HepG2 (cell line): ENCODE results near the gene BUD23. TPM values are rescaled to one million over a fixed set of nuclear protein-coding genes. Genes with fewer than 3 reads are reported as not detected.

Experiments
- ATAC-seq: fragments of 200-7000 bp; cut with Tn5 transposase; 3 replicates; pipeline ENCODE4 v1.9.1; 2020; ENCODE audit warnings: mild to moderate bottlenecking, moderate library complexity
- BruUV-seq: library from RNA; stranded (reverse); fragments of 400-500 nt; replicated peaks from 2 replicates; lab custom pipeline; 2021; lab: Mats Ljungman, UMichigan
- CTCF ChIA-PET: fragments of 300-600 bp; formaldehyde crosslinking; extraction: SDS; loops from one replicate; lab custom pipeline; 2021; ENCODE audit warnings: low total read pairs, inconsistent platforms, low intra/inter-chr PET ratio; lab: Yijun Ruan, JAX
- POLR2A ChIA-PET: fragments of 350-600 bp; sonication (Branson Sonifier 250); formaldehyde crosslinking; loops from one replicate; lab custom pipeline; 2020; ENCODE audit warnings: antibody characterized with exemption, inconsistent platforms; lab: Yijun Ruan, JAX
- DNase-seq: peaks from one replicate; pipeline ENCODE4 v3.0.0-alpha.2; 2015; ENCODE audit warnings: low spot score
- FAIRE-seq: peaks from 3 replicates; lab custom pipeline; 2011; peaks lifted over from hg19 to GRCh38; lab: Jason Lieb, UNC
- H2AFZ ChIP-seq: one replicate; pipeline ENCODE4 v1.6.1; 2011; ENCODE audit warnings: low read length, inconsistent platforms
- H3K27ac ChIP-seq: fragments of 300-600 bp; 3 replicates; pipeline ENCODE4 v1.8.0; 2011; ENCODE audit warnings: mixed run types, mild to moderate bottlenecking, mixed read lengths, low read length, inconsistent platforms; ENCODE audit not compliant: insufficient read depth; ENCODE audit errors: extremely low read length
- H3K27me3 ChIP-seq, 2 experiments: fragments of 200-600 bp in 1 of 2; 2 replicates in 1 of 2; 3 replicates in 1 of 2; pipeline versions ENCODE4 v1.6.0 to v1.8.0; 2011; ENCODE audit warnings: low read length in 2 of 2, mild to moderate bottlenecking in 2 of 2, moderate library complexity in 2 of 2, inconsistent platforms in 1 of 2; ENCODE audit not compliant: insufficient read depth in 2 of 2, control insufficient read depth in 1 of 2
- H3K36me3 ChIP-seq, 2 experiments: fragments of 200-600 bp in 1 of 2; replicated peaks in 1 of 2; 2 replicates in 1 of 2; 3 replicates in 1 of 2; pipeline versions ENCODE4 v1.5.1 to v1.8.0; 2011; ENCODE audit warnings: low read length in 2 of 2, inconsistent platforms in 1 of 2; ENCODE audit not compliant: insufficient read depth in 2 of 2, control insufficient read depth in 1 of 2
- H3K4me1 ChIP-seq: 2 replicates; pipeline ENCODE4 v1.5.1; 2012; ENCODE audit warnings: low read length, inconsistent platforms; ENCODE audit not compliant: insufficient read depth
- H3K4me2 ChIP-seq: 2 replicates; pipeline ENCODE4 v1.6.0; 2011; ENCODE audit warnings: low read depth, low read length, inconsistent platforms
- H3K4me3 ChIP-seq, 3 experiments: fragments of 200-600 bp in 1 of 3; sonication (generic), shearing (Covaris generic) in 1 of 3; replicated peaks in 1 of 3; 2 replicates each; pipeline ENCODE4 v1.5.1; 2011 to 2016; ENCODE audit warnings: low read length in 3 of 3, inconsistent platforms in 2 of 3, low read depth in 2 of 3, mild to moderate bottlenecking in 2 of 3, control low read depth in 1 of 3, mixed read lengths in 1 of 3; ENCODE audit not compliant: insufficient read depth in 1 of 3
- H3K79me2 ChIP-seq: one replicate; pipeline ENCODE4 v1.6.1; 2011; ENCODE audit warnings: low read length, inconsistent platforms; ENCODE audit not compliant: insufficient read depth
- H3K9ac ChIP-seq: 2 replicates; pipeline ENCODE4 v1.6.0; 2011; ENCODE audit warnings: mild to moderate bottlenecking, low read depth, low read length, inconsistent platforms; ENCODE audit not compliant: insufficient read depth
- H3K9me3 ChIP-seq: 2 replicates; pipeline ENCODE4 v1.5.1; 2012; ENCODE audit warnings: mild to moderate bottlenecking, low read length
- H4K20me1 ChIP-seq: 2 replicates; pipeline ENCODE4 v1.6.0; 2011; ENCODE audit warnings: inconsistent platforms, mild to moderate bottlenecking, low read length, moderate library complexity; ENCODE audit not compliant: insufficient read depth
- HMGA1 ChIP-seq: sonication (generic); formaldehyde crosslinking; conservative IDR thresholded peaks from 2 replicates; pipeline ENCODE4 v1.4.0; 2020; ENCODE audit warnings: missing genetic modification reagents
- KDM5A ChIP-seq: fragments of 200-600 bp; sonication (generic); IDR thresholded peaks from 2 replicates; pipeline ENCODE4 v1.7.0; 2018; ENCODE audit warnings: antibody characterized with exemption, mild to moderate bottlenecking, low read length, borderline replicate concordance
- NFATC3 ChIP-seq: sonication (generic); formaldehyde crosslinking; IDR thresholded peaks from 2 replicates; pipeline ENCODE4 v1.5.1; 2020; ENCODE audit warnings: mild to moderate bottlenecking, missing genetic modification reagents
- NFE2L1 ChIP-seq: sonication (generic); formaldehyde crosslinking; IDR thresholded peaks from 2 replicates; pipeline ENCODE4 v1.4.0; 2020; ENCODE audit warnings: missing genetic modification reagents, mild to moderate bottlenecking, borderline replicate concordance
- NR2F2 ChIP-seq: IDR thresholded peaks from 2 replicates; pipeline ENCODE4 v1.6.1; 2012; ENCODE audit warnings: low read depth, inconsistent platforms, borderline replicate concordance
- SAP130 ChIP-seq: IDR thresholded peaks from 2 replicates; pipeline ENCODE4 v1.6.1; 2016; ENCODE audit warnings: low read depth
- SOX5 ChIP-seq: IDR thresholded peaks from 2 replicates; pipeline ENCODE4 v1.6.1; 2016; ENCODE audit warnings: borderline replicate concordance
- ZBTB7A ChIP-seq: sonication (generic); formaldehyde crosslinking; IDR thresholded peaks from 2 replicates; pipeline ENCODE4 v1.8.0; 2022; ENCODE audit warnings: mild to moderate bottlenecking, missing genetic modification reagents
- ZNF563 ChIP-seq: sonication (generic); formaldehyde crosslinking; IDR thresholded peaks from 2 replicates; pipeline ENCODE4 v1.8.0; 2022; ENCODE audit warnings: mild to moderate bottlenecking, moderate library complexity, missing genetic modification reagents
- WGBS: methylation state at CpG from one replicate; pipeline ENCODE4 v1.1.6; 2017; ENCODE audit warnings: low lambda C conversion rate; 5-methylcytosine and 5-hydroxymethylcytosine counted together
- in situ Hi-C: cut with HindIII; loops from 2 replicates; pipeline ENCODE4 v1.10.0; 2017; ENCODE audit warnings: low pct_unique_long_range_greater_than_20kb; ENCODE audit not compliant: extremely low pct_ligation_motif_present
- intact Hi-C: fragments of 100-400 bp; cut with micrococcal nuclease; formaldehyde crosslinking; loops from one replicate; pipeline ENCODE4 v1.10.0; 2022; ENCODE audit not compliant: unreplicated experiment
- polyA plus RNA-seq, 8 experiments: library from polyadenylated mRNA; depleted of rRNA in 3 of 8; stranded (reverse) in 7 of 8; unstranded in 1 of 8; fragments of >200 nt; fragmentation: Illumina TruSeq in 4 of 8; extraction: Trizol in 4 of 8; gene quantifications; 2 replicates each; pipeline versions ENCODE4 v1.2.1 to v1.2.3, GENCODE V29; 2011 to 2016; ENCODE audit warnings: low read depth in 4 of 8, missing spikeins in 1 of 8, mixed read lengths in 1 of 8; ENCODE audit not compliant: insufficient read depth in 1 of 8
- total RNA-seq, 5 experiments: library from RNA; depleted of rRNA; stranded (reverse); fragments of >200 nt; fragmentation: Illumina TruSeq; extraction: Trizol; gene quantifications; 2 replicates each; pipeline ENCODE4 v1.2.3, GENCODE V29; 2016; ENCODE audit warnings: low read depth in 1 of 5
- TF ChIP-seq, protein P1 (sequence below): sonication (generic); formaldehyde crosslinking; IDR thresholded peaks from 2 replicates; pipeline ENCODE4 v1.4.0; 2020; ENCODE audit warnings: missing genetic modification reagents
- TF ChIP-seq, protein P2 (sequence below): sonication (generic); formaldehyde crosslinking; IDR thresholded peaks from 2 replicates; pipeline ENCODE4 v1.5.0; 2020; ENCODE audit warnings: missing genetic modification reagents, mild to moderate bottlenecking, borderline replicate concordance
- TF ChIP-seq, protein P3 (sequence below): sonication (generic); formaldehyde crosslinking; IDR thresholded peaks from 2 replicates; pipeline ENCODE4 v1.8.1; 2023; ENCODE audit warnings: mild to moderate bottlenecking, inconsistent platforms, moderate library complexity, missing genetic modification reagents, borderline replicate concordance
- TF ChIP-seq, protein P4 (sequence below): sonication (generic); formaldehyde crosslinking; IDR thresholded peaks from 2 replicates; pipeline ENCODE4 v1.4.0; 2020; ENCODE audit warnings: missing genetic modification reagents
- TF ChIP-seq, protein P5 (sequence below): IDR thresholded peaks from 2 replicates; pipeline ENCODE4 v1.6.1; 2016

The BUD23 gene
- total and polyA plus RNA-seq, 2 of the 13 experiments (the other 11 are each of a cell fraction or from before 2014, with no cell fraction given): 47.5 to 54.5 TPM

DNA sequence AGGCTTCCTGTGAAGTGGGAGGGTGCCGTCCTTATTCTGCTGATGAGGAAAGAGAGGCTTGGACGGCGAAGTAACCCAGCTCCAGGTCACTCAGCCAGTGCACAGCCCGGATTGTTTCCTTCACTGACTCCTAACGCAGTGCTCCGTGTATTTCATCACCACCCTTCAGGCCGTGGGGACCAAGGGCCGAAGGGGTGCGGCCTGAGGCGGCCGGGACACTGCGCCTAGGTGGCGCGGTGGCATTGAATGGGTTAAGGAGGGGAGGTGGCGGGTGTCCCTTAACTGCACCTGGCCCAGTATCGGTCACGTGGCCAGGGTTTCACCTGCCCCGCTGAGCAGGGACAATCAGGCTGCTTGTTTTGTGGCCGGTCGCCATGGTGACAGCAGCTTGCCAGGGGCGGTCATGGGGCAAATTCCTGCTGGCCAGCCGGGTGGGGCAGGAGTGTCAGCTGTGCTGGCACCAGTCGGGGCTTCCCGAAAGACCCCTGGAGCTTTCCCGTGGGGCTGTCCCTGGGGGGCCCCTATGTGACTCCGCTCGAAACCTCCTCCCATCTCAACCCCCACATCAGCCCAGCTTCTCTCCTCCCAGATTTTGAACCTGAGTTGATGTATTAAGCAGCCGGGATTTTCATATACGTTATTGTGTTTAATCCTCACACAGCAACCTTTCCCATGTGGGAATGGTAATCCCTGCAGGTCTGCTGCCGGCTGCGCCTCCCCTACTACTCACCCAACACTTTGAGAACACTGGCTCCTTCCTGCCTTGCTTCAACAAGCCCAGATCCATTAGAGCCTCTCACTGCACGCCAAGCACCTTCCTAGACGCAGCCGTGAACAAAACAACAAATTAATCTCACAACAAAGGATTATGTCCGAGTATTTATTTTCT is 59.6 kb downstream of the BUD23 start:
- peak overlapping the region; percentile 34 for H3K27ac ChIP-seq
- no peaks in the 10 kb centered on the region for H3K9me3 ChIP-seq
- H3K9ac ChIP-seq: peak overlapping the region; percentile 67
- WGBS: 20% methylated on average over 14 of the region's 35 CpGs
- H3K4me1 ChIP-seq: peaks cover 31% of the 10 kb centered on the region
- in situ Hi-C loops: no loop called here
- H3K4me3 ChIP-seq: peak overlapping the region; percentile 24 to 67 (median 45); a peak in 5 of 6 replicates
- no peaks in the 10 kb centered on the region for H3K79me2 ChIP-seq
- no peaks in the 10 kb centered on the region for H3K27me3 ChIP-seq
- peak overlapping the region; percentile 51 for H2AFZ ChIP-seq
- H3K4me2 ChIP-seq: peak overlapping the region; percentile 94
- ChIA-PET CTCF (no interaction called here), POLR2A (interaction anchor here (0.6 kb wide), 1 partner anchor 137 kb away, joined by 3 read pairs; no protein-coding TSS in a partner anchor)
- H3K36me3 ChIP-seq: no peaks in the 10 kb centered on the region
- intact Hi-C loops: loop anchor here (5.0 kb wide), 1 partner anchor 114 kb away; no protein-coding TSS in a partner anchor
- no TSS peak for BruUV-seq
- DNase-seq (peak; percentile 85), FAIRE-seq (no peak), ATAC-seq (peak; percentile 57)
- no peaks in the 10 kb centered on the region for H4K20me1 ChIP-seq
- TF ChIP-seq SOX5 (CRISPR knock-in tag) (peak; percentile 17; the same call in 1 of the 2 replicates), ZNF563 (no peak), ZBTB7A (no peak), NFE2L1 (CRISPR knock-in tag) (no peak), NR2F2 (peak; percentile 68), HMGA1 (no peak), KDM5A (peak; percentile 46; the same call in 1 of the 2 replicates), NFATC3 (CRISPR knock-in tag) (no peak), SAP130 (peak; percentile 86)
- TF ChIP-seq, protein P1, sequence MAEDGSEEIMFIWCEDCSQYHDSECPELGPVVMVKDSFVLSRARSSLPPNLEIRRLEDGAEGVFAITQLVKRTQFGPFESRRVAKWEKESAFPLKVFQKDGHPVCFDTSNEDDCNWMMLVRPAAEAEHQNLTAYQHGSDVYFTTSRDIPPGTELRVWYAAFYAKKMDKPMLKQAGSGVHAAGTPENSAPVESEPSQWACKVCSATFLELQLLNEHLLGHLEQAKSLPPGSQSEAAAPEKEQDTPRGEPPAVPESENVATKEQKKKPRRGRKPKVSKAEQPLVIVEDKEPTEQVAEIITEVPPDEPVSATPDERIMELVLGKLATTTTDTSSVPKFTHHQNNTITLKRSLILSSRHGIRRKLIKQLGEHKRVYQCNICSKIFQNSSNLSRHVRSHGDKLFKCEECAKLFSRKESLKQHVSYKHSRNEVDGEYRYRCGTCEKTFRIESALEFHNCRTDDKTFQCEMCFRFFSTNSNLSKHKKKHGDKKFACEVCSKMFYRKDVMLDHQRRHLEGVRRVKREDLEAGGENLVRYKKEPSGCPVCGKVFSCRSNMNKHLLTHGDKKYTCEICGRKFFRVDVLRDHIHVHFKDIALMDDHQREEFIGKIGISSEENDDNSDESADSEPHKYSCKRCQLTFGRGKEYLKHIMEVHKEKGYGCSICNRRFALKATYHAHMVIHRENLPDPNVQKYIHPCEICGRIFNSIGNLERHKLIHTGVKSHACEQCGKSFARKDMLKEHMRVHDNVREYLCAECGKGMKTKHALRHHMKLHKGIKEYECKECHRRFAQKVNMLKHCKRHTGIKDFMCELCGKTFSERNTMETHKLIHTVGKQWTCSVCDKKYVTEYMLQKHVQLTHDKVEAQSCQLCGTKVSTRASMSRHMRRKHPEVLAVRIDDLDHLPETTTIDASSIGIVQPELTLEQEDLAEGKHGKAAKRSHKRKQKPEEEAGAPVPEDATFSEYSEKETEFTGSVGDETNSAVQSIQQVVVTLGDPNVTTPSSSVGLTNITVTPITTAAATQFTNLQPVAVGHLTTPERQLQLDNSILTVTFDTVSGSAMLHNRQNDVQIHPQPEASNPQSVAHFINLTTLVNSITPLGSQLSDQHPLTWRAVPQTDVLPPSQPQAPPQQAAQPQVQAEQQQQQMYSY (CRISPR knock-in tag): no peak
- TF ChIP-seq, protein P2, sequence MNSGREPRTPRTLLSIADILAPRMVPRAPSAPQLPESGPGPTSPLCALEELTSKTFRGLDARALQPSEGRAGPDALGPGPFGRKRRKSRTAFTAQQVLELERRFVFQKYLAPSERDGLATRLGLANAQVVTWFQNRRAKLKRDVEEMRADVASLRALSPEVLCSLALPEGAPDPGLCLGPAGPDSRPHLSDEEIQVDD (CRISPR knock-in tag): no peak
- TF ChIP-seq, protein P3, sequence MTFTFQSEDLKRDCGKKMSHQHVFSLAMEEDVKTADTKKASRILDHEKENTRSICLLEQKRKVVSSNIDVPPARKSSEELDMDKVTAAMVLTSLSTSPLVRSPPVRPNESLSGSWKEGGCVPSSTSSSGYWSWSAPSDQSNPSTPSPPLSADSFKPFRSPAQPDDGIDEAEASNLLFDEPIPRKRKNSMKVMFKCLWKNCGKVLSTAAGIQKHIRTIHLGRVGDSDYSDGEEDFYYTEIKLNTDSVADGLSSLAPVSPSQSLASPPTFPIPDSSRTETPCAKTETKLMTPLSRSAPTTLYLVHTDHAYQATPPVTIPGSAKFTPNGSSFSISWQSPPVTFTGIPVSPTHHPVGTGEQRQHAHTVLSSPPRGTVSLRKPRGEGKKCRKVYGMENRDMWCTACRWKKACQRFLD: no peak
- TF ChIP-seq, protein P4, sequence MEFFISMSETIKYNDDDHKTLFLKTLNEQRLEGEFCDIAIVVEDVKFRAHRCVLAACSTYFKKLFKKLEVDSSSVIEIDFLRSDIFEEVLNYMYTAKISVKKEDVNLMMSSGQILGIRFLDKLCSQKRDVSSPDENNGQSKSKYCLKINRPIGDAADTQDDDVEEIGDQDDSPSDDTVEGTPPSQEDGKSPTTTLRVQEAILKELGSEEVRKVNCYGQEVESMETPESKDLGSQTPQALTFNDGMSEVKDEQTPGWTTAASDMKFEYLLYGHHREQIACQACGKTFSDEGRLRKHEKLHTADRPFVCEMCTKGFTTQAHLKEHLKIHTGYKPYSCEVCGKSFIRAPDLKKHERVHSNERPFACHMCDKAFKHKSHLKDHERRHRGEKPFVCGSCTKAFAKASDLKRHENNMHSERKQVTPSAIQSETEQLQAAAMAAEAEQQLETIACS (CRISPR knock-in tag): no peak
- TF ChIP-seq, protein P5, sequence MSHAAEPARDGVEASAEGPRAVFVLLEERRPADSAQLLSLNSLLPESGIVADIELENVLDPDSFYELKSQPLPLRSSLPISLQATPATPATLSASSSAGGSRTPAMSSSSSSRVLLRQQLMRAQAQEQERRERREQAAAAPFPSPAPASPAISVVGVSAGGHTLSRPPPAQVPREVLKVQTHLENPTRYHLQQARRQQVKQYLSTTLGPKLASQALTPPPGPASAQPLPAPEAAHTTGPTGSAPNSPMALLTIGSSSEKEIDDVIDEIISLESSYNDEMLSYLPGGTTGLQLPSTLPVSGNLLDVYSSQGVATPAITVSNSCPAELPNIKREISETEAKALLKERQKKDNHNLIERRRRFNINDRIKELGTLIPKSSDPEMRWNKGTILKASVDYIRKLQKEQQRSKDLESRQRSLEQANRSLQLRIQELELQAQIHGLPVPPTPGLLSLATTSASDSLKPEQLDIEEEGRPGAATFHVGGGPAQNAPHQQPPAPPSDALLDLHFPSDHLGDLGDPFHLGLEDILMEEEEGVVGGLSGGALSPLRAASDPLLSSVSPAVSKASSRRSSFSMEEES (CRISPR knock-in tag): peak; percentile 76
